Keratinocyte (primary cell): ENCODE results near the gene PARD3. TPM values are rescaled to one million over a fixed set of nuclear protein-coding genes. Genes with fewer than 3 reads are reported as not detected.

Experiments
- DNase-seq: peaks from one replicate; pipeline ENCODE4 v3.0.0-alpha.2; 2011; ENCODE audit warnings: low read depth, missing footprints, low spot score
- FAIRE-seq: peaks from 2 replicates; lab custom pipeline; 2011; peaks lifted over from hg19 to GRCh38; lab: Jason Lieb, UNC
- H2AFZ ChIP-seq: 2 replicates; pipeline ENCODE4 v1.6.0; 2012; ENCODE audit warnings: low read length, control low read depth, inconsistent platforms; ENCODE audit not compliant: control insufficient read depth
- H3K27ac ChIP-seq: 2 replicates; pipeline ENCODE4 v1.5.1; 2011; ENCODE audit warnings: low read length; ENCODE audit not compliant: control insufficient read depth, insufficient read depth
- H3K27me3 ChIP-seq: 3 replicates; pipeline ENCODE4 v1.6.0; 2011; ENCODE audit warnings: low read length; ENCODE audit not compliant: control insufficient read depth, insufficient read depth; ENCODE audit errors: extremely low read depth
- H3K36me3 ChIP-seq, 2 experiments: 2 replicates in 1 of 2; 3 replicates in 1 of 2; pipeline ENCODE4 v1.5.1; 2011; ENCODE audit warnings: low read length in 2 of 2, mild to moderate bottlenecking in 1 of 2; ENCODE audit not compliant: control insufficient read depth in 2 of 2, insufficient read depth in 2 of 2; ENCODE audit errors: extremely low read depth in 1 of 2
- H3K4me1 ChIP-seq: 3 replicates; pipeline ENCODE4 v1.5.1; 2011; ENCODE audit warnings: low read length; ENCODE audit not compliant: control insufficient read depth, insufficient read depth; ENCODE audit errors: extremely low read depth
- H3K4me2 ChIP-seq: 3 replicates; pipeline ENCODE4 v1.6.0; 2011; ENCODE audit warnings: low read depth, low read length; ENCODE audit not compliant: control insufficient read depth, insufficient read depth; ENCODE audit errors: extremely low read depth
- H3K4me3 ChIP-seq, 3 experiments: fragments of 200-600 bp in 1 of 3; sonication (generic) in 1 of 3; 2 replicates in 2 of 3; 3 replicates in 1 of 3; pipeline ENCODE4 v1.5.1; 2011 to 2016; ENCODE audit warnings: low read length in 3 of 3, mild to moderate bottlenecking in 3 of 3, control low read depth in 2 of 3, inconsistent platforms in 1 of 3, low read depth in 1 of 3, mixed read lengths in 1 of 3, mixed run types in 1 of 3, moderate library complexity in 1 of 3; ENCODE audit not compliant: control insufficient read depth in 2 of 3, insufficient read depth in 2 of 3; ENCODE audit errors: extremely low read depth in 1 of 3
- H3K79me2 ChIP-seq: 2 replicates; pipeline ENCODE4 v1.6.0; 2012; ENCODE audit warnings: low read length; ENCODE audit not compliant: control insufficient read depth, insufficient read depth
- H3K9ac ChIP-seq: 3 replicates; pipeline ENCODE4 v1.6.0; 2011; ENCODE audit warnings: low read length; ENCODE audit not compliant: control insufficient read depth, insufficient read depth; ENCODE audit errors: extremely low read depth
- H3K9me1 ChIP-seq: 3 replicates; pipeline ENCODE4 v1.6.0; 2011; ENCODE audit warnings: low read length; ENCODE audit not compliant: control insufficient read depth, insufficient read depth; ENCODE audit errors: extremely low read depth
- H3K9me3 ChIP-seq: 2 replicates; pipeline ENCODE4 v1.5.1; 2012; ENCODE audit warnings: low read depth, low read length; ENCODE audit not compliant: control insufficient read depth
- H4K20me1 ChIP-seq: 3 replicates; pipeline ENCODE4 v1.6.0; 2011; ENCODE audit warnings: low read length; ENCODE audit not compliant: control insufficient read depth, insufficient read depth; ENCODE audit errors: extremely low read depth
- CTCF ChIP-seq, 3 experiments: IDR thresholded peaks in 1 of 3; conservative IDR thresholded peaks in 1 of 3; optimal IDR thresholded peaks in 1 of 3; 2 replicates in 2 of 3; 3 replicates in 1 of 3; pipeline versions ENCODE3 to v1.5.1; 2011; ENCODE audit warnings: low read length in 3 of 3, mild to moderate bottlenecking in 3 of 3, moderate library complexity in 2 of 3, control low read depth in 1 of 3, inconsistent platforms in 1 of 3; ENCODE audit not compliant: insufficient read depth in 2 of 3; ENCODE audit errors: extremely low read depth in 1 of 3
- EZH2 ChIP-seq: IDR thresholded peaks from one replicate; pipeline ENCODE4 v1.6.1; 2012; ENCODE audit warnings: inconsistent platforms, mild to moderate bottlenecking, low read length, moderate library complexity
- dilution Hi-C: fragments of 300-500 bp; cut with MboI; formaldehyde crosslinking; loops from one replicate; pipeline ENCODE4 v1.7.0; 2020; ENCODE audit warnings: low sequenced_read_pairs; ENCODE audit not compliant: extremely low pct_ligation_motif_present
- polyA plus RNA-seq, 5 experiments: library from polyadenylated mRNA; depleted of rRNA in 3 of 5; stranded (reverse) in 3 of 5; stranded (forward) in 1 of 5; unstranded in 1 of 5; fragments of >200 nt; gene quantifications; 1 replicate in 1 of 5; 2 replicates in 3 of 5; 3 replicates in 1 of 5; pipeline versions ENCODE4 v1.2.1 to v1.2.3, GENCODE V29; 2011 to 2012; ENCODE audit warnings: missing spikeins in 2 of 5, low read depth in 1 of 5, low replicate concordance in 1 of 5

Gene PARD3
- polyA plus RNA-seq, 1 donor (not counting 4 experiments of a cell fraction or from before 2014, with no cell fraction given): 46.4 TPM

- Histone ChIP-seq H3K27ac (no peak overlapping the region), H4K20me1 (peaks cover 4% of the 10 kb centered on the region), H3K4me3 (no peak overlapping the region), H3K4me2 (no peak overlapping the region), H3K27me3 (no peaks in the 10 kb centered on the region), H3K79me2 (peaks cover 16% of the 10 kb centered on the region), H3K9ac (no peak overlapping the region), H3K9me3 (no peaks in the 10 kb centered on the region), H3K4me1 (peaks cover 2% of the 10 kb centered on the region), H3K9me1 (no peaks in the 10 kb centered on the region), H2AFZ (no peak overlapping the region), H3K36me3 (no peaks in the 10 kb centered on the region)
- FAIRE-seq: no peak
- dilution Hi-C loops: no loop called here
- TF ChIP-seq CTCF (optimal IDR thresholded peaks at IDR 0.05 in 1 of 3, IDR thresholded peaks at IDR 0.05 in 1 of 3, conservative IDR thresholded peaks at IDR 0.05 in 1 of 3; ENCODE audit: extremely low read depth in 1 of 3, insufficient read depth in 2 of 3, low read length in 3 of 3) (no peak), EZH2 (no peak)
- DNase-seq: no peak
Observed at GRCh38 chr10:34599026-34599795, 215.9 kb downstream of the PARD3 start.

GRCh38 chr10:34596351-34596750 lies 218.7 kb downstream of the PARD3 start:
- no peak overlapping the region for H3K4me3 ChIP-seq
- no peak for DNase-seq
- no peak for FAIRE-seq
- peaks cover 4% of the 10 kb centered on the region for H4K20me1 ChIP-seq
- no peak overlapping the region for H3K9ac ChIP-seq
- H3K36me3 ChIP-seq: no peaks in the 10 kb centered on the region
- no peak overlapping the region for H3K27ac ChIP-seq
- H3K79me2 ChIP-seq: peaks cover 27% of the 10 kb centered on the region
- dilution Hi-C loops: no loop called here
- no peaks in the 10 kb centered on the region for H3K27me3 ChIP-seq
- no peak overlapping the region for H3K4me2 ChIP-seq
- TF ChIP-seq EZH2 (no peak), CTCF (optimal IDR thresholded peaks at IDR 0.05 in 1 of 3, IDR thresholded peaks at IDR 0.05 in 1 of 3, conservative IDR thresholded peaks at IDR 0.05 in 1 of 3; ENCODE audit: extremely low read depth in 1 of 3, insufficient read depth in 2 of 3, low read length in 3 of 3) (no peak)
- no peaks in the 10 kb centered on the region for H3K9me1 ChIP-seq
- no peaks in the 10 kb centered on the region for H3K9me3 ChIP-seq
- H3K4me1 ChIP-seq: peaks cover 3% of the 10 kb centered on the region
- H2AFZ ChIP-seq: no peak overlapping the region
